ENCODE data around the gene THSD4.

The THSD4 gene

GRCh38 chr15:71678605-71679004 is 563.3 kb downstream of the THSD4 start:
- DNase-seq = no peak

DNA sequence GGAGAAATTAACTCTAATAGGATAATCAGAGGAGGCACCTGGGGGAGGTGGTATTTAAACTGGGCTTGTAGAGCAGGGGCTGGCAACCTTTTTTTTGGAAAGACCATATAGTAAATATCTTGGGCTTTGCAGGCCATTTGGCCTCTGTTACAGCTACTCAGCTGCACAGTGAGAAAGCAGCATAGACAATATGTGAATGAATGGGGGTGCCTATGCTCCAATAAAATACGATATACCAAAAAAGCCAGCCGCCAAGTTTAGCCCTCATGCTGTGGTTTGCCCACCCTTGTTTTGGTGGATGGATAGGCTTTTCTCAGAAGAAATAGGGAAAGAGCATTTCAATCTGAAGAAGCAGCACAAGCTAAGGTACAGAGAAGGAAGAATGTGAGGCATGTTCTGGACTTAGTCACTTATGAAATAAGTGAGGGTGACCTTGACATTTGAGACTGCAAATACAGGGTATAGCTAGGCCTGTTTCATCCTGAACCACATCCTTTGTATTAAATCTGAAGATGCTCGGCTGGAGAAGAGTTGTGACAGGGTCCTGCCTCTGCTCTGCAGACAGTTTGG is 564.0 kb downstream of the THSD4 start:
- DNase-seq = no peak

DNA sequence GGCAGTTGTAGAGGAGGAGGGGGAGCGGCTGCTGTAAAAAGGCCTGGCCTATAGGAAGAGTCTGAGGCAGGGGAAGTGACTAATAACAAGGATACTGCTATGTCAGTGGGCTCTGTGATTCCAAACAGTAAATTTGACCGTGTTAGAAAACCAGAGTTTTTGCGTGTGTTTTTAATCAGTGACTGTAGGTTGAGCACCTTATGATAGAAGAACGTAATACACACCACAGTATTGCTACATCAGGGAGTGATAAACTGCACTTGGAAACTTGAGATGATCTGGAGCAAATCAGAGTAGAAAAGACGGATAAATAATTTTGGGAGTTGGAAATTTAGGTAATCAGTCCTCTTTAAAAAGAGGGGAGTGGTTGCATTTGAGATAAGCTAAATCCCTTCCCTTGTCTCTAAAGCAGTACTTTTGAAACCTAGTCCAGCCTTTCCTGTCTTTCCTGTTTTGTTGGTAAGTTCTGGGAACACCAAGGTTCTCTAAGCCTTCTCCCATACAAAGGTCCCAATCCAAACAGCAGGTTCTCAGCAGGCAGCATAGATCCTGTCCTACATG is 564.6 kb downstream of the THSD4 start:
- no peak for DNase-seq

DNA sequence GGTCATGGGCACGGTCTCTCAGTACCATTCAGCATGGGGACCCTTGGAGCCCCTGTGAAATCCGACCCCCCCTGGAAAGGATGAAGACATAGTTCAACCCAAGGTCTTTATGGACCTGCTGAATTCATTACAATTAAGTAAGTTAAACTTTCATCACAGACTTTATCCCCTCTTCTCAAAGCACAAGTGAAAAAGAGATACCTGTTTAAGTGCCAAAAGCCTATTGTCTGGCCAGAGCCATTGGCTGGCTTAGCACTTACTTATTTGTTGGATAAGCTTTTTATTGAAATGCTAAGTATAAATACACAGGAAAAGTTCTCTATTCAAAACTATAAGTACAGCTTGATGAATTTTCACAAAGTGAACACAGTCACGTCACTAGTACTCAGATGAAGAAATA is 566.7 kb downstream of the THSD4 start:
- no peak for DNase-seq

GRCh38 chr15:71683411-71684274 is 568.4 kb downstream of the THSD4 start:
- DNase-seq = no peak

GRCh38 chr15:71685420-71685993 is 570.2 kb downstream of the THSD4 start:
- no peak for DNase-seq

- DNase-seq = no peak
These were observed 571.2 kb downstream of the THSD4 start for GRCh38 chr15:71686221-71687050.

- no peak for DNase-seq
These were observed 572.7 kb downstream of the THSD4 start for GRCh38 chr15:71687902-71688508.

- no peak for DNase-seq
These were observed 573.3 kb downstream of the THSD4 start for GRCh38 chr15:71688509-71689094.

GRCh38 chr15:71691081-71691457 is 575.8 kb downstream of the THSD4 start:
- DNase-seq = no peak

GRCh38 chr15:71691458-71692417 is 576.5 kb downstream of the THSD4 start:
- peak; percentile 73 for DNase-seq

GRCh38 chr15:71697236-71697635 is 582.0 kb downstream of the THSD4 start:
- DNase-seq = no peak

DNA sequence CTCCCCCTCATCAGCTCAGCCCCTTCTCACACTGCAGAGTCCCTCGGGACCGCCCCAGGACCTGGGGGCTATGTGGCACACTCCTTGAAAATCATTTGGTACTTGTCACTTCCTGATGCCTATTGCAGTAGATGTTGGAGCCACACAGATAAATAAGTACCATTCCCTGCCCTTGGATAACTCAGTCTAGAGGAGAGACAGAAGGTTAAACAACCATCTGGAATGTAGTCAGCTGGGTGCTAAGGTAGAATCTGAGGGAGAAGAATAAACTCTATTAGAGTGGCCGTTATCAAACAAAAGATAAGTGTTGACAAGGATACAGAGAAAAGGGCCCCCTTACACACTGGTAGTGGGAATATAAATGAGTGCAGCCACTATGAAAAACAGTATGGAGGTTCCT is 582.8 kb downstream of the THSD4 start:
- no peak for DNase-seq

GRCh38 chr15:71698742-71699141 is 583.5 kb downstream of the THSD4 start:
- DNase-seq = no peak

DNA sequence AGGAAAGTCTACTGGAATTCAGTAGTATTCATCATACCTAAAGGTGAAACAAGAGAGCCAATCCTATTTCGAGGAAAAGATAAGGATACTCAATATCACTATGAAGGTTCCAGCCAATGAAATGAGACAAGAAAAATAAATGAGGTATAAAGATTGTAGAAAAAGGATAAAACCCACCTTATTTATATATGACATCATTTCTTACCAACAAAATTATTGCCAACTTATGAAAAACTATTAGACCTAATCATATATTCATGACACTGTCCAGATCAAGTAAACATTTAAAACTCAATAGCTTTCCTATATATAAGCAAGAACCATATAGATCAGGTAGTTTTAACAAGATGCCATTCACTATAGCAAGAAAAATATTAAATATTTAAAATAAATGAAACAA is 584.7 kb downstream of the THSD4 start:
- no peak for DNase-seq

GRCh38 chr15:71701808-71702207 is 586.5 kb downstream of the THSD4 start:
- no peak for DNase-seq

- DNase-seq = no peak
These were observed 587.2 kb downstream of the THSD4 start for GRCh38 chr15:71702496-71702895.

DNA sequence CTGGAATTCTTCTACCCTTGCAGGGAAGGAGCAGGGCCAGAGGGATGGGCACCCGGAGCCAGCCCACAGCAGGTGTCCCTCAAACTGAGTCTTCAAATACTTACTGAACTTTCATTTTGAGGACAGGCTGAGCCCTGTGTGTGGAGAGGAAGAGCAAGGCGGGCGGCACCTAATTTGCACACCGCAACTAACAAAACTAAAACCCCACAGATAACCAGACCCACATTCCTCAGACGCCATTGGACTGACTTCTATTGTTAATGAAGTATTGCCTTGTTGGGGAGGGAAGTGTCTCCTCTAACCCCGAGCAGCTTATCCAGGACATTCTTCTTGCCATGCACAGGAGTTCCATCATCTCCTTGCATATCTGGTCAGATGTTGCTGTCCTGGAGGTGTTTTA is 589.9 kb downstream of the THSD4 start:
- DNase-seq = no peak

GRCh38 chr15:71706461-71707229 is 591.4 kb downstream of the THSD4 start:
- no peak for DNase-seq
